Globus pallidus (tissue), 1 donor: ENCODE measurements around the gene TMTC2.

Experiments used
- DNase-seq: peaks from one replicate; pipeline ENCODE4 v3.0.0-alpha.2; 2015; ENCODE audit warnings: low spot score

TMTC2 gene

GRCh38 chr12:82954064-82954463 lies 267.4 kb downstream of the TMTC2 start:
- no peak for DNase-seq

- DNase-seq = peak; percentile 42
These were observed 267.9 kb downstream of the TMTC2 start for GRCh38 chr12:82954572-82954971.

- no peak for DNase-seq
These were observed 268.3 kb downstream of the TMTC2 start for GRCh38 chr12:82955043-82955442.

- DNase-seq = no peak
These were observed 272.3 kb downstream of the TMTC2 start for GRCh38 chr12:82958966-82959365.

GRCh38 chr12:82959821-82960220 lies 273.1 kb downstream of the TMTC2 start:
- DNase-seq = no peak

- DNase-seq = no peak
These were observed 275.1 kb downstream of the TMTC2 start for GRCh38 chr12:82961835-82962234.

GRCh38 chr12:82963956-82964355 lies 277.2 kb downstream of the TMTC2 start:
- no peak for DNase-seq

- DNase-seq = no peak
These were observed 277.7 kb downstream of the TMTC2 start for GRCh38 chr12:82964446-82964845.

- no peak for DNase-seq
These were observed 279.4 kb downstream of the TMTC2 start for GRCh38 chr12:82966001-82966559.

- no peak for DNase-seq
These were observed 282.1 kb downstream of the TMTC2 start for GRCh38 chr12:82968631-82969367.

- DNase-seq = no peak
These were observed 283.9 kb downstream of the TMTC2 start for GRCh38 chr12:82970614-82971013.

- no peak for DNase-seq
These were observed 284.9 kb downstream of the TMTC2 start for GRCh38 chr12:82971584-82971983.

GRCh38 chr12:82972624-82973023 lies 285.9 kb downstream of the TMTC2 start:
- DNase-seq = peak; percentile 52

GRCh38 chr12:82973592-82973991 lies 286.9 kb downstream of the TMTC2 start:
- DNase-seq = no peak

GRCh38 chr12:82981150-82981549 lies 294.4 kb downstream of the TMTC2 start:
- DNase-seq = no peak

GRCh38 chr12:82994117-82994516 lies 307.4 kb downstream of the TMTC2 start:
- no peak for DNase-seq

- no peak for DNase-seq
These were observed 309.6 kb downstream of the TMTC2 start for GRCh38 chr12:82996168-82996812.

GRCh38 chr12:82998509-82998908 lies 311.8 kb downstream of the TMTC2 start:
- DNase-seq = no peak

- no peak for DNase-seq
These were observed 316.3 kb downstream of the TMTC2 start for GRCh38 chr12:83003026-83003425.

- DNase-seq = no peak
These were observed 319.0 kb downstream of the TMTC2 start for GRCh38 chr12:83005534-83006197.

- DNase-seq = no peak
These were observed 322.0 kb downstream of the TMTC2 start for GRCh38 chr12:83008703-83009102.

GRCh38 chr12:83010169-83010804 lies 323.6 kb downstream of the TMTC2 start:
- no peak for DNase-seq
